Vagina (tissue), 2 donors: Measurements from ENCODE around the gene NLGN1. TPM values are rescaled to one million over a fixed set of nuclear protein-coding genes. Genes with fewer than 3 reads are reported as not detected.

Source experiments
- DNase-seq, 2 donors: peaks; one replicate each; pipeline ENCODE4 v3.0.0-alpha.2; 2017; ENCODE audit errors: extremely low spot score in 2 of 2
- H3K27ac ChIP-seq: fragments of 200-600 bp; sonication (generic); one replicate; pipeline ENCODE4 v1.5.1; 2019
- H3K27me3 ChIP-seq: fragments of 200-600 bp; sonication (generic); one replicate; pipeline ENCODE4 v1.5.1; 2019
- H3K36me3 ChIP-seq, 2 donors: fragments of 200-600 bp; sonication (generic); one replicate each; pipeline ENCODE4 v1.5.1; 2017 to 2019
- H3K4me1 ChIP-seq: fragments of 200-600 bp; sonication (generic); one replicate; pipeline ENCODE4 v1.5.1; 2019
- H3K4me3 ChIP-seq, 2 donors: fragments of 200-600 bp; sonication (generic); 1 replicate in 1 of 2; 2 replicates in 1 of 2; pipeline ENCODE4 v1.5.1; 2016 to 2019
- H3K9me3 ChIP-seq: fragments of 200-600 bp; sonication (generic); one replicate; pipeline ENCODE4 v1.5.1; 2019
- POLR2A ChIP-seq, 2 donors: fragments of 450-650 bp; IDR thresholded peaks; one replicate each; pipeline ENCODE4 v1.6.1; 2017; ENCODE audit warnings: antibody characterized with exemption in 2 of 2, mild to moderate bottlenecking in 2 of 2, moderate library complexity in 2 of 2
- POLR2AphosphoS5 ChIP-seq, 2 donors: sonication (generic); formaldehyde crosslinking; IDR thresholded peaks; one replicate each; pipeline ENCODE4 v1.9.0; 2017; ENCODE audit warnings: antibody characterized with exemption in 2 of 2, mild to moderate bottlenecking in 2 of 2, low read depth in 1 of 2; ENCODE audit not compliant: insufficient read depth in 1 of 2
- intact Hi-C: fragments of 100-400 bp; cut with DNase I; formaldehyde crosslinking; loops from one replicate; pipeline ENCODE4 v1.15.1; 2023
- total RNA-seq: library from RNA; depleted of rRNA; stranded (reverse); fragments of >200 nt; gene quantifications from one replicate; pipeline ENCODE4 v1.2.3, GENCODE V29; 2016
- TF ChIP-seq, protein P1 (sequence below), 3 experiments: fragments of 450-650 bp in 2 of 3; fragments of 200-600 bp in 1 of 3; sonication (generic) in 1 of 3; IDR thresholded peaks; one replicate each; pipeline ENCODE4 v1.5.1; 2017 to 2019; ENCODE audit warnings: antibody characterized with exemption in 3 of 3, mild to moderate bottlenecking in 2 of 3, moderate library complexity in 2 of 3

NLGN1 gene
- total RNA-seq, 1 donor from 2014 or later: 4.7 TPM

DNA sequence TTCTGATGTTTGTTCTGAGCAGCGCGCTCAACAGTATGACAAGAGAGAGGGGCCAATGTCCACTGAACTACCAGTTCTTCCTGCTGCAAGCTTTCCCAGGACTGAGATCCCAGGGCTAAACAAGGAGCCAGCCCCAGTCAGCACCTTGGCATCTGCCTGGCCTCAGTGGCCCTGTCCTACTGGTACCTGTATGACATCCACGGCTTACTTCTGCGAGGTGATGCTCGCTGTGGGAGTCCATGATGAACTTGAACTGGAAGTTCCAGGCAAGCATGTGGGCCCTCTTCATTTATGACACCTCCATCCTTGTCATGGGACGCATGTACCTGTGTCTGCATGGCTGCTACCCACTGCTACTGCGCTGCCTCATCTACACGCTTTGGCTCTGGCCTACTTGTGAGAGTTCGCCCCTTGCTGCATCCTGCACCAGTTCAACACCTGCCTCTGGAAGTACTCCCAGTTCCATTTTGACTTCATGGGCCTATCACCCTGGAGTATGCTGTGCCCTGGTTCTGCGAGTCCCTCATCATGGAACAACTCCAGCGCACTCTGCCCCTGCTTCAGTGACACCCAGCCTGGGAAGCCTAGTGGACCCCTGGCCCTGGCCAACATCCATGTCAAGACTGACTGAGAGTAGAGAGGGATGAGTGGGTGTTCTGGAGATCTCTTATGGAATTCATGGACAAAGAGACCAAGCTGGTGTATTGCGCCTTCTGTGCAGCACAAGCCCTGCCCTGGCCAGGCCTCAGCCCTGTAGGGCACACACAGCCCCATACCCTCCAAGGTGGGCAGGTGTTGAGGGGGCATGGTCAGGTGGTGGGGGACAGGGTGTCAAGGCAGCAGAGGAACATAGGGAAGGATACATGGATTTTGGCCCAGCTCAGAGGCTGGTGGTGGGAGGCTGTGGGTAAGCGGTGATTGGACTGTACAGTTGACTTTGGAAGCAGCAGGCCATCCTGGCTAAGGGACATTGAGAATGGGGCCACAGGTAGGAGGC is 246.8 kb downstream of the NLGN1 start:
- TF ChIP-seq POLR2A (IDR thresholded peaks at IDR 0.05) (no peak), POLR2AphosphoS5 (IDR thresholded peaks at IDR 0.05; ENCODE audit: insufficient read depth in 1 of 2, low read depth in 1 of 2) (no peak)
- TF ChIP-seq, protein P1, sequence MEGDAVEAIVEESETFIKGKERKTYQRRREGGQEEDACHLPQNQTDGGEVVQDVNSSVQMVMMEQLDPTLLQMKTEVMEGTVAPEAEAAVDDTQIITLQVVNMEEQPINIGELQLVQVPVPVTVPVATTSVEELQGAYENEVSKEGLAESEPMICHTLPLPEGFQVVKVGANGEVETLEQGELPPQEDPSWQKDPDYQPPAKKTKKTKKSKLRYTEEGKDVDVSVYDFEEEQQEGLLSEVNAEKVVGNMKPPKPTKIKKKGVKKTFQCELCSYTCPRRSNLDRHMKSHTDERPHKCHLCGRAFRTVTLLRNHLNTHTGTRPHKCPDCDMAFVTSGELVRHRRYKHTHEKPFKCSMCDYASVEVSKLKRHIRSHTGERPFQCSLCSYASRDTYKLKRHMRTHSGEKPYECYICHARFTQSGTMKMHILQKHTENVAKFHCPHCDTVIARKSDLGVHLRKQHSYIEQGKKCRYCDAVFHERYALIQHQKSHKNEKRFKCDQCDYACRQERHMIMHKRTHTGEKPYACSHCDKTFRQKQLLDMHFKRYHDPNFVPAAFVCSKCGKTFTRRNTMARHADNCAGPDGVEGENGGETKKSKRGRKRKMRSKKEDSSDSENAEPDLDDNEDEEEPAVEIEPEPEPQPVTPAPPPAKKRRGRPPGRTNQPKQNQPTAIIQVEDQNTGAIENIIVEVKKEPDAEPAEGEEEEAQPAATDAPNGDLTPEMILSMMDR (IDR thresholded peaks at IDR 0.05): no peak
- H3K27ac ChIP-seq: no peak overlapping the region
- intact Hi-C loops: no loop called here

GRCh38 chr3:173650596-173650995 is 253.1 kb downstream of the NLGN1 start:
- H3K27ac ChIP-seq: no peak overlapping the region
- H3K9me3 ChIP-seq: no peaks in the 10 kb centered on the region
- TF ChIP-seq, protein P1 (IDR thresholded peaks at IDR 0.05): no peak
- TF ChIP-seq POLR2A (IDR thresholded peaks at IDR 0.05): no peak
- no peak for TF ChIP-seq POLR2AphosphoS5 (IDR thresholded peaks at IDR 0.05; ENCODE audit: insufficient read depth in 1 of 2, low read depth in 1 of 2)
- no peak overlapping the region for H3K4me3 ChIP-seq
- H3K36me3 ChIP-seq: no peaks in the 10 kb centered on the region
- DNase-seq: no peak
- H3K4me1 ChIP-seq: no peaks in the 10 kb centered on the region
- intact Hi-C loops: no loop called here
- no peaks in the 10 kb centered on the region for H3K27me3 ChIP-seq

More for the DNA sequence above, 246.8 kb downstream of the NLGN1 start:
- Histone ChIP-seq H3K9me3 (no peaks in the 10 kb centered on the region), H3K4me3 (no peak overlapping the region), H3K27me3 (no peaks in the 10 kb centered on the region), H3K36me3 (no peaks in the 10 kb centered on the region), H3K4me1 (no peaks in the 10 kb centered on the region)
- DNase-seq: no peak

- Histone ChIP-seq H3K27me3 (no peaks in the 10 kb centered on the region), H3K4me3 (no peak overlapping the region), H3K27ac (no peak overlapping the region), H3K9me3 (no peaks in the 10 kb centered on the region), H3K36me3 (no peaks in the 10 kb centered on the region), H3K4me1 (no peaks in the 10 kb centered on the region)
- intact Hi-C loops: no loop called here
- TF ChIP-seq POLR2AphosphoS5 (IDR thresholded peaks at IDR 0.05; ENCODE audit: insufficient read depth in 1 of 2, low read depth in 1 of 2) (no peak), POLR2A (IDR thresholded peaks at IDR 0.05) (no peak)
- TF ChIP-seq, protein P1 (IDR thresholded peaks at IDR 0.05): no peak
- no peak for DNase-seq
Measured at GRCh38 chr3:173652093-173652492, 254.5 kb downstream of the NLGN1 start.

GRCh38 chr3:173653781-173654180 is 256.2 kb downstream of the NLGN1 start:
- H3K36me3 ChIP-seq: no peaks in the 10 kb centered on the region
- no peak overlapping the region for H3K4me3 ChIP-seq
- DNase-seq: no peak
- intact Hi-C loops: no loop called here
- no peaks in the 10 kb centered on the region for H3K27me3 ChIP-seq
- H3K27ac ChIP-seq: no peak overlapping the region
- H3K4me1 ChIP-seq: no peaks in the 10 kb centered on the region
- TF ChIP-seq, protein P1 (IDR thresholded peaks at IDR 0.05): no peak
- no peak for TF ChIP-seq POLR2AphosphoS5 (IDR thresholded peaks at IDR 0.05; ENCODE audit: insufficient read depth in 1 of 2, low read depth in 1 of 2)
- no peak for TF ChIP-seq POLR2A (IDR thresholded peaks at IDR 0.05)
- no peaks in the 10 kb centered on the region for H3K9me3 ChIP-seq

- DNase-seq: no peak
Measured at GRCh38 chr3:173659972-173660371, 262.4 kb downstream of the NLGN1 start.

More at GRCh38 chr3:173659972-173660371, 262.4 kb downstream of the NLGN1 start:
- no peaks in the 10 kb centered on the region for H3K36me3 ChIP-seq
- no peak overlapping the region for H3K4me3 ChIP-seq
- intact Hi-C loops: no loop called here
- H3K27me3 ChIP-seq: no peaks in the 10 kb centered on the region
- TF ChIP-seq POLR2AphosphoS5 (IDR thresholded peaks at IDR 0.05; ENCODE audit: insufficient read depth in 1 of 2, low read depth in 1 of 2) (no peak), POLR2A (IDR thresholded peaks at IDR 0.05) (no peak)
- TF ChIP-seq, protein P1 (IDR thresholded peaks at IDR 0.05): no peak
- H3K27ac ChIP-seq: no peak overlapping the region
- H3K4me1 ChIP-seq: no peaks in the 10 kb centered on the region
- H3K9me3 ChIP-seq: no peaks in the 10 kb centered on the region
